ENCODE results near the gene TSR3. TPM values are rescaled to one million over a fixed set of nuclear protein-coding genes. Genes with fewer than 3 reads are reported as not detected.

The TSR3 gene
- total RNA-seq, 1 experiment from 2014 or later = 45.4 TPM

- no peak for DNase-seq (ENCODE audit: extremely low read depth, low read depth)
These were observed 24.6 kb downstream of the TSR3 start for GRCh38 chr16:1326946-1327618.

- no peak for DNase-seq (ENCODE audit: extremely low read depth, low read depth)
These were observed 25.3 kb downstream of the TSR3 start for GRCh38 chr16:1326391-1326790.

GRCh38 chr16:1325673-1326371 is 25.9 kb downstream of the TSR3 start:
- no peak for DNase-seq (ENCODE audit: extremely low read depth, low read depth)

GRCh38 chr16:1325261-1325660 is 26.4 kb downstream of the TSR3 start:
- DNase-seq (ENCODE audit: extremely low read depth, low read depth) = no peak

GRCh38 chr16:1324286-1324826 is 27.3 kb downstream of the TSR3 start:
- no peak for DNase-seq (ENCODE audit: extremely low read depth, low read depth)

- no peak for DNase-seq (ENCODE audit: extremely low read depth, low read depth)
These were observed 28.1 kb downstream of the TSR3 start for GRCh38 chr16:1323296-1324239.

- no peak for DNase-seq (ENCODE audit: extremely low read depth, low read depth)
These were observed 29.3 kb downstream of the TSR3 start for GRCh38 chr16:1322407-1322806.

- DNase-seq (ENCODE audit: extremely low read depth, low read depth) = no peak
These were observed 30.9 kb downstream of the TSR3 start for GRCh38 chr16:1320658-1321240.

- DNase-seq (ENCODE audit: extremely low read depth, low read depth) = no peak
These were observed 31.6 kb downstream of the TSR3 start for GRCh38 chr16:1320097-1320496.

GRCh38 chr16:1319041-1319440 is 32.6 kb downstream of the TSR3 start:
- no peak for DNase-seq (ENCODE audit: extremely low read depth, low read depth)

- no peak for DNase-seq (ENCODE audit: extremely low read depth, low read depth)
These were observed 33.5 kb downstream of the TSR3 start for GRCh38 chr16:1318268-1318545.

- DNase-seq (ENCODE audit: extremely low read depth, low read depth) = no peak
These were observed 34.0 kb downstream of the TSR3 start for GRCh38 chr16:1317479-1318267.

- DNase-seq (ENCODE audit: extremely low read depth, low read depth) = no peak
These were observed 35.7 kb downstream of the TSR3 start for GRCh38 chr16:1316033-1316405.

- DNase-seq (ENCODE audit: extremely low read depth, low read depth) = no peak
These were observed 36.3 kb downstream of the TSR3 start for GRCh38 chr16:1315081-1316032.

GRCh38 chr16:1314399-1315068 is 37.1 kb downstream of the TSR3 start:
- DNase-seq (ENCODE audit: extremely low read depth, low read depth) = no peak

GRCh38 chr16:1313721-1314369 is 37.8 kb downstream of the TSR3 start:
- no peak for DNase-seq (ENCODE audit: extremely low read depth, low read depth)

GRCh38 chr16:1312903-1313302 is 38.8 kb downstream of the TSR3 start:
- no peak for DNase-seq (ENCODE audit: extremely low read depth, low read depth)

- DNase-seq (ENCODE audit: extremely low read depth, low read depth) = no peak
These were observed 39.2 kb downstream of the TSR3 start for GRCh38 chr16:1312467-1312816.

Measured in NCI-H460 (cell line).